ENCODE data around the gene FAAP100. TPM values are rescaled to one million over a fixed set of nuclear protein-coding genes. Genes with fewer than 3 reads are reported as not detected.
A peak's percentile ranks its signal among the peaks of the same experiment; 100 is the strongest.

FAAP100 gene
- total and polyA plus RNA-seq, 8 donors, result 23.0 to 33.7 (median 28.3) TPM

DNA sequence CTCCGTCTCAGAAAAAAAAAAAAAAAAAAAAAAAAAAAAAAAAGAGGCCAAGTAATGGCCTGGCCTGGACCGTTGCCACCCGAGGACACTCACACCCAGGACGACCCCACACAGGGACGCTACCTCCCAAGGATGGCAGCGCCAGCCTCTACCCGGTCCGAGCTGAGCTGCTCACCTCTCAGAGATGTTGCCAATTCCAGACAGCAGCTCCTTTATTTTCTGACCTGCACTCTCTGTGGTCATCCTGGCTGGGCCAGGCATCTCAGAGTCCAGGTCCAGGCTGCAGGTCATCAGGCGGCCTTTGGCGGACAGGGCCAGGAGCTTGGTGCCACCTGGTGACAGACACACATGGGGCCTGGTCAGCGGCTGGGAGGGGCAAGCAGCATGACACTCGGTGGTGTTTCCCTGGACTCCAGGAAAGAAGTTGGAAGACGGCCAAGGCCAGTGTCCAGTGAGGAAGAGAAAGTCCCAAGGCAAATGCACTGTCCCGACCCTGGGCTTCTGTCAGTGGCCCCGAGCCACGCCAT lies 3.1 kb downstream of the FAAP100 start:
- peak in 1 of 4 donors; percentile 67 for DNase-seq
- ATAC-seq, result no peak
- Histone ChIP-seq H3K4me3 (no peak overlapping the region), H3K27me3 (no peaks in the 10 kb centered on the region), H3K9me3 (no peaks in the 10 kb centered on the region), H3K36me3 (peaks cover 0 to 68% of the 10 kb centered on the region in 2 donors), H3K4me1 (peaks cover 16 to 38% of the 10 kb centered on the region in 2 donors), H3K27ac (no peak overlapping the region)
- TF ChIP-seq, protein P1, sequence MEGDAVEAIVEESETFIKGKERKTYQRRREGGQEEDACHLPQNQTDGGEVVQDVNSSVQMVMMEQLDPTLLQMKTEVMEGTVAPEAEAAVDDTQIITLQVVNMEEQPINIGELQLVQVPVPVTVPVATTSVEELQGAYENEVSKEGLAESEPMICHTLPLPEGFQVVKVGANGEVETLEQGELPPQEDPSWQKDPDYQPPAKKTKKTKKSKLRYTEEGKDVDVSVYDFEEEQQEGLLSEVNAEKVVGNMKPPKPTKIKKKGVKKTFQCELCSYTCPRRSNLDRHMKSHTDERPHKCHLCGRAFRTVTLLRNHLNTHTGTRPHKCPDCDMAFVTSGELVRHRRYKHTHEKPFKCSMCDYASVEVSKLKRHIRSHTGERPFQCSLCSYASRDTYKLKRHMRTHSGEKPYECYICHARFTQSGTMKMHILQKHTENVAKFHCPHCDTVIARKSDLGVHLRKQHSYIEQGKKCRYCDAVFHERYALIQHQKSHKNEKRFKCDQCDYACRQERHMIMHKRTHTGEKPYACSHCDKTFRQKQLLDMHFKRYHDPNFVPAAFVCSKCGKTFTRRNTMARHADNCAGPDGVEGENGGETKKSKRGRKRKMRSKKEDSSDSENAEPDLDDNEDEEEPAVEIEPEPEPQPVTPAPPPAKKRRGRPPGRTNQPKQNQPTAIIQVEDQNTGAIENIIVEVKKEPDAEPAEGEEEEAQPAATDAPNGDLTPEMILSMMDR (IDR thresholded peaks at IDR 0.05), result no peak
- intact Hi-C loops (cut with DNase I), result no loop called here

DNA sequence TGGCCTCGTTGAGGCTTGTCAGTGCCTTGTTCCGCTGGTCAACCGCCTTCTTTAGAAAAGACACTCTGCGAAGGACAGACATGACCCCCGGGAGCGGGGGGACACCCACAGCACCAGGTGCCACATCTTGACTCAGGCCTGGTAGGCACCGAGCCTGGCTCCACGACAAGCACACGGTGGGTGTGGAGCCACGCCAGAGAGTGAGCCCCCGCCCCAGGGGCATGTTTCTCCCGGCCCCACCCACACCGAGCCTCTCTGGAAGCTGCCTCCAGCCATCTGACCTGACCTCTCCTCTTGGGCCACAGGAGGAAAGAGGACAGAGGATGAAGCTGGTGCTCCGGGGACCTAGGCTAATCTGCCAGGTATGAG lies 4.6 kb downstream of the FAAP100 start:
- no peak overlapping the region for H3K4me3 ChIP-seq
- intact Hi-C loops (cut with DNase I), result no loop called here
- TF ChIP-seq, protein P1 (IDR thresholded peaks at IDR 0.05), result no peak

DNA sequence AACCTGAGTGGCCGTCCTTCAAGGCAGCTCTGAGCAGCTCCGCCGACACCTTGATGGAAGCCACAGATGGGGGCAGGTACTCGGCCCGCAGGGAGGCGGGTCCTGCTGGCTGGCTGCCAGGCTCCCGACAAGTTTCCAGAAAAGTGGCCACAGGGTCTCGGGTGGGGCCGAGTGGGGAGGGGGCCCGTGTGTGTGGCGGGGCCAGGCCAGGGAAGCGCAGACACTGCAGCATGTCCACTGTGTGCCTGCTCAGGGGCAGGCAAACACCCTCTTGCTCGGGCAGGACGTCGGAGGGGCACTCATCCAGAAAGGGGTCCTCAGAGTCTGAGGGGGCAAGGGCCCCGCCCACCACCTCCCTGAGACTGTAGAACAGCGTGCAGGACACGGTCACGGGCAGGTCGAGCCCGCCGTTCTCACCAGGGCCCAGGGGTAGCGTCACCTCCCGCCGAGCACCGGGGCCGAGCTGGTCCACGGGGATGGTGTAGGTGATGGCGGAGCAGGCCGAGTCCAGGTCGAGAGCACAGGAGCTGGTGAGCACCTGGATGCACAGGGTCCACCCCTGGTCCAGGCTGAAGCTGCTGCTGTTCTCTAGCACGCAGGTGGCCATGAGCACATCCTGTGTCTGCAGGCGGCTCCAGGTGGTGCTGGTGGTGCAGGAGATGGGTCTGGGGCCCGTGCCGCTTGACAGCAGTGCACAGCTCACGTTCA lies 5.1 kb downstream of the FAAP100 start:
- peak in 1 of 4 donors; percentile 74 for DNase-seq
- Histone ChIP-seq H3K4me3 (no peak overlapping the region), H3K4me1 (peaks cover 6 to 24% of the 10 kb centered on the region in 2 donors), H3K36me3 (peaks cover 0 to 88% of the 10 kb centered on the region in 2 donors), H3K27ac (no peak overlapping the region), H3K9me3 (no peaks in the 10 kb centered on the region), H3K27me3 (no peaks in the 10 kb centered on the region)
- TF ChIP-seq, protein P1 (IDR thresholded peaks at IDR 0.05), result no peak
- intact Hi-C loops (cut with DNase I), result no loop called here
- no peak for ATAC-seq

More for the DNA sequence above, 4.6 kb downstream of the FAAP100 start:
- Histone ChIP-seq H3K27ac (no peak overlapping the region), H3K4me1 (peaks cover 6 to 24% of the 10 kb centered on the region in 2 donors), H3K27me3 (no peaks in the 10 kb centered on the region), H3K36me3 (peaks cover 0 to 82% of the 10 kb centered on the region in 2 donors), H3K9me3 (no peaks in the 10 kb centered on the region)
- ATAC-seq, result no peak
- peak in 1 of 4 donors; percentile 58 for DNase-seq

DNA sequence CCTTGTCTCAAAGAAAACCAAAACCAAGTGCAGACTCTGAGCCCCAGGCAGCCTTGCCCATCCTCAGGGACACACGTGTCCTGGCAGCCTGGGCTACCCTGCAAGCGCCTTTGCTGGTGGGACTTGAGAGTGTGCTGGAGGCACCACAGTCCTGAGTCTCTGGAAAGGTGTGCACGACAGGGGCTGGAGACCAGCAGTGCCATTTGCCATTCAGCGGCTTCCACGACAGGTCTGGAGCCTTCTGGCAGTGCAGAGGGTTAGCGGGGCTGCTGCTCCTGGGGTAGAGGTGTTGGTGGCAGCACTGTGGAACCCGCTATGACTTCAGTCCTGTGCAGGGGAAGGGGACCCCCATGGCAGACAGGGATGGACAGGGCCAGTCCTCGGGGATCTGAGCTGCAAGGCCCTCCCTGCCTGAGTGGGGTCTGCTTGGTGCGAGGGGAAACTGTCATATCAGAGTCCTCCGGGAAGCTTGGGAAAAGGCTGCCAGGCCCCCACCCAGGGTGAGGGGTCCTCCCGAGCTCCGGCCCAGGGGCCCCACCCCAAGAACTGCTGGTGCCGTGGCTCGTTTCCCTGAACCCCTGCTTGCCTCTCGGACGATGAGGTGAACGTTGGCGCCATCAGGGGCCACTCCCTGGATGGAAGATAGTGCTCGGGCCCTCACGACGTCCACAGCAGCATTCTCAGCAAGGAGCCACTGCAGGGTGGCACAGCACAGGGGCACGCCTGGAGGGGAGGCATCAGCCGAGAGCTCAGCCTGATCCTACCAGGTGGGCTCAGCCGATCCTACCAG lies 6.8 kb downstream of the FAAP100 start:
- peaks cover 0 to 96% of the 10 kb centered on the region in 2 donors for H3K36me3 ChIP-seq
- intact Hi-C loops (cut with DNase I), result no loop called here
- TF ChIP-seq, protein P1 (IDR thresholded peaks at IDR 0.05), result no peak
- no peak overlapping the region for H3K4me3 ChIP-seq
- no peak overlapping the region for H3K27ac ChIP-seq
- peak in 1 of 4 donors; percentile 57 for DNase-seq
- H3K4me1 ChIP-seq, result peaks cover 0 to 10% of the 10 kb centered on the region in 2 donors
- H3K27me3 ChIP-seq, result no peaks in the 10 kb centered on the region
- ATAC-seq, result no peak
- no peaks in the 10 kb centered on the region for H3K9me3 ChIP-seq
